ENCODE measurements around the gene CIB4.

DNA sequence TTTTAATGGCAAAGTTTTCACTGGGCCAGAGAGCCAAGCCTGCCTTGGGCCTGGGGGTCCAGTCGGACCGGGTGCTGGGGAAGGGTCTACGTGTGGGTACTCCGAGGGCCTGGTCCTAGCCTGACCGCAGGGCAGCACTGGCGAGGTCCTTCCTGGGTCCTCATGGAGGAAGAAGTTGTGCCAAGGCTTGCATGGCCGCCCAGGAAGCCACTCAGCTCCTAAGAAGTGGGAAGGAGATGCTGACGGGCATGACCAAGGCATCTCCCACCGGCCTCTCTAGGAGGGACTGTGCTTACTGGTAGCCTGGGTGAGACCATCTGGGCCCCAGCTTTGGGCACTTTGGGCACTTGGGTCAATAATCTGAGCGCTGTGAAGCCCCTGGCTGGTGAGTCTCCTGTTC is 22.6 kb downstream of the CIB4 start:
- TF ChIP-seq, protein P1, sequence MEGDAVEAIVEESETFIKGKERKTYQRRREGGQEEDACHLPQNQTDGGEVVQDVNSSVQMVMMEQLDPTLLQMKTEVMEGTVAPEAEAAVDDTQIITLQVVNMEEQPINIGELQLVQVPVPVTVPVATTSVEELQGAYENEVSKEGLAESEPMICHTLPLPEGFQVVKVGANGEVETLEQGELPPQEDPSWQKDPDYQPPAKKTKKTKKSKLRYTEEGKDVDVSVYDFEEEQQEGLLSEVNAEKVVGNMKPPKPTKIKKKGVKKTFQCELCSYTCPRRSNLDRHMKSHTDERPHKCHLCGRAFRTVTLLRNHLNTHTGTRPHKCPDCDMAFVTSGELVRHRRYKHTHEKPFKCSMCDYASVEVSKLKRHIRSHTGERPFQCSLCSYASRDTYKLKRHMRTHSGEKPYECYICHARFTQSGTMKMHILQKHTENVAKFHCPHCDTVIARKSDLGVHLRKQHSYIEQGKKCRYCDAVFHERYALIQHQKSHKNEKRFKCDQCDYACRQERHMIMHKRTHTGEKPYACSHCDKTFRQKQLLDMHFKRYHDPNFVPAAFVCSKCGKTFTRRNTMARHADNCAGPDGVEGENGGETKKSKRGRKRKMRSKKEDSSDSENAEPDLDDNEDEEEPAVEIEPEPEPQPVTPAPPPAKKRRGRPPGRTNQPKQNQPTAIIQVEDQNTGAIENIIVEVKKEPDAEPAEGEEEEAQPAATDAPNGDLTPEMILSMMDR (IDR thresholded peaks at IDR 0.05) = no peak
- TF ChIP-seq POLR2A (IDR thresholded peaks at IDR 0.05) (no peak), EP300 (IDR thresholded peaks at IDR 0.05) (no peak)

All from ovary (tissue), 3 donors.